ENCODE data around the gene DNM3.

The DNM3 gene

DNA sequence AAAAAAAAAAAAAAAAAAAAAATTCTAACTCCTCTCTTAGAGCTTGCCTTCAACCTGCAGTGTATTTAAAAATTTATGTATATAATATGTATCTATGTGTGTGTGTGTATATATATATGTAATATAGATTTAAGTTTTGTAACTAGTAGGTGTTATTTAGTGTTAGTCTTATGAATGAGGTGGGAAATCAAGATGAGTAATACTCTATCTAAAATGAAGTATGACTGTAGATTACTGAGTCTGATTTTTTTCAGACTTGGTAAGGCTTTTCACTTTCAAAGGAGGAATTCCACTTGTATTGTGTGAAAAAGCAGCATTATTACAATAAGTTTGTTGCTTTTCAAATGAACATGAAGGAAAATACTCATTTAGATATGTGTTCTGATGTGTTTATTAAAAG, 5.4 kb upstream of the DNM3 start:
- no peak for DNase-seq (ENCODE audit: low spot score in 2 of 2)
- Histone ChIP-seq H3K4me1 (peaks cover 5% of the 10 kb centered on the region; the same call in 1 of the 2 replicates), H3K27me3 (ENCODE audit: low read depth) (no peaks in the 10 kb centered on the region), H3K4me3 (no peak overlapping the region), H3K9me3 (no peaks in the 10 kb centered on the region), H3K36me3 (replicated peaks) (no peaks in the 10 kb centered on the region)
- in situ Hi-C loops (cut with MboI; ENCODE audit: low sequenced_read_pairs), result no loop called here

DNA sequence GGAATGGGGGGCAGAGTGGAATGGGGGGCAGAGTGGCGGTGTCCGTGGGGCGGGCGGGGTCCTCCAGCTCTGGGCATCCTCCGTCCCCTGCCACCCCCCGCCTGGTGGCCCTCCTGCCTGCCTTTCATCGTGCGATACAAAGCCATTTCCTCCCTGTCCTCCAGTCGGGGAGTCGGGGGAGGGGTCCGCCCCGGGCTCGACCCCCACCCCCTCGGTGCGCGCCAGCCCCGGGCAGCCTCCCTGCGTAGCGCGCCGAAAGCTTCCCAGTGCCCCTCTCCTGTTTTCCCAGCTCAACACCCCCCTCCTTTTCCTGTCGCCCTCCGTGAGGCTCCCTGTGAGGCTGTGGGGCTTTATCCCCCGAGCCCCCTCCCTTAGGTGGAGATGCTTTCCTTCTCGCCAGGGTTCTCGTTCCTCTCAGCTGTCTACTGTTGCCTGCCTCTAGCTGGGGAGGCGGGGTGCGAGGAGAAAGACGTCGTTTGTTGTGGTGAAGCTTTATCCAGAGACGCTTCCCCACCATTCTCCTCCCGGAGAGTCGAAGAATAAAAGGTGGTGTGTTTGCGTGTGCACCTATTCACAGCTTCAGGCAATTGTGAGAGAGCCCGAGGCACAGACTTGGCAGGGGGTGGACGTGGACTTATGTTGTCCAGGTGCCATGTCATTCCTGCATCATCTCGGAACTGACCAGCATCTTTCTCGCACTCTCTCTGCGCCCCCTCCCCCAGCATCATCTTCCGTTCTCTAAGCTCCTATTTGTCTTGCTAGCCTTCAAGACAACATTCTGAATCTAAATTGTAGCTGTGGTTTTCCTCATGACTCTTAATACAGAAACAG, 848 bp downstream of the DNM3 start:
- peaks cover 2% of the 10 kb centered on the region; the same call in 1 of the 2 replicates for H3K4me1 ChIP-seq
- H3K27me3 ChIP-seq (ENCODE audit: low read depth), result peaks cover 6% of the 10 kb centered on the region
- DNase-seq (ENCODE audit: low spot score in 2 of 2), result peak in 1 of 2 experiments; percentile 35
- no peaks in the 10 kb centered on the region for H3K36me3 ChIP-seq (replicated peaks)
- no peaks in the 10 kb centered on the region for H3K9me3 ChIP-seq
- in situ Hi-C loops (cut with MboI; ENCODE audit: low sequenced_read_pairs), result no loop called here
- H3K4me3 ChIP-seq, result peak overlapping the region; percentile 61

DNA sequence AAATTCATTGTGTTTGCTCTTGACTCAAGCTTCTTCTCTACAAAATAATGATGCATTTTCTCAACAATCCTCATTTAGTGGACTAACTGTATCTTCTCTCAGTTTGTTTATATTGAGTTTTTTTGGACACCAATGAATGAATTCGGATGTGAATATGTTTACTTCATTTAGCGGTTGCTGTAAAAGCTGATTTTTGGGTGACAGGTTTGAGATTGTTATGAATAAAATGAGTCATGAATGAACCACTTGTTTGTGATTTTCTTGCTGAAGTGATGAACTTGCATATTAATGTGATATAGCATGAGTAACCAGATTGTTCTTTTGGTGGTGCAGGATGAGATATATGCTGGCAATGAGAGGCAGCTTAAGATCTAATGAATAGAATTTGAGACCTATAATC, 3.1 kb downstream of the DNM3 start:
- no peak for DNase-seq (ENCODE audit: low spot score in 2 of 2)
- Histone ChIP-seq H3K36me3 (replicated peaks) (no peaks in the 10 kb centered on the region), H3K27me3 (ENCODE audit: low read depth) (peaks cover 6% of the 10 kb centered on the region), H3K4me1 (no peaks in the 10 kb centered on the region; the same call in 1 of the 2 replicates), H3K9me3 (no peaks in the 10 kb centered on the region), H3K4me3 (no peak overlapping the region)
- in situ Hi-C loops (cut with MboI; ENCODE audit: low sequenced_read_pairs), result no loop called here

DNA sequence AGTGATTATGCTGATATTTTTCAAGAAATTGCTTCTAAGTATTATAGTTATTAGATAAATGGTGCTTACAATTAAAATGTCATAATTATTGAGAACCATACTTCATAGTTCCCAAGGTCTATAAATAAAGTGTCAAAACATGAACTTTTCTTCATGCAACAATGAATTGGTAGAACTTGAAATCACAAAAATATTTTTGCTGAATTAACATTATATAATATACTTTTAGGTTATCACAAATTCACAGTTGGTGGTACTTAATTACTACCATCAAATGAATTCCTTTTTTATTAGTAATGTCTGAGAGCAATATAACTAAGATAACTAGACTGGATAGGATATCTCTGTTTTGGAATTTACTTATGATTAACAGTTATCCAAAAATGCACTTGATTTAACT, 4.7 kb downstream of the DNM3 start:
- Histone ChIP-seq H3K36me3 (replicated peaks) (no peaks in the 10 kb centered on the region), H3K9me3 (no peaks in the 10 kb centered on the region), H3K4me1 (no peaks in the 10 kb centered on the region; the same call in 1 of the 2 replicates), H3K27me3 (ENCODE audit: low read depth) (peaks cover 6% of the 10 kb centered on the region), H3K4me3 (no peak overlapping the region)
- DNase-seq (ENCODE audit: low spot score in 2 of 2), result no peak
- in situ Hi-C loops (cut with MboI; ENCODE audit: low sequenced_read_pairs), result no loop called here

DNA sequence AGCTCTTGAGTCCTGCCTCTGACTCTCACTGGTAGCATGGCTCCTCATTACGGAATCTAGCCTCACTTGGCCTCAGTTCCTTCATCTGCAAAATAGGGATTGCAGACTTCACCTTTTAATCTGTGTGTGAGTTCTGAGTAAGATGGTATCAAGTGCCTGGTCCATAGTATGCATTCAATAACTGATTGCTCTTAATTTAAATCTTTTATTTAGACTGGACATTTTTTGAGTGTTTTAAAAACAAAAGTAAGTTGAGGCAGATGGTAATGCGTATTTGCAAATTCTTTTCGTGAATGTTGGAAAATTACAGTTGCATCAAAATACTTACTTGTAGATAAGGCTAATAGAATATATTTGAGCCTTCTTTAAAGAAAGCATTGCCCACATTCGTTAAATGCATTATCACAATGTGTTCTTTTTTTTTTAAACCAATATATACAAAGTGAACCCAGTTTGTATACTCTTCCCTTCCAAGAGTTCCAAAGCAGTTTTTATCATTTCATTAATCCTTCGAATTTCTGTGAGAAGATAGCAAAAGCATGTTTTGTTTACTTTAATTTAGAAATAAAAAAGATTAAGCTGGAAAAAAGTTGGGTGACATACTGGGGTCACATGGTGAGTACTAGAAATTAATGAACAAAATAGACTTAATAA, 8.1 kb downstream of the DNM3 start:
- Histone ChIP-seq H3K27me3 (ENCODE audit: low read depth) (peaks cover under 1% of the 10 kb centered on the region), H3K36me3 (replicated peaks) (no peaks in the 10 kb centered on the region), H3K9me3 (no peaks in the 10 kb centered on the region), H3K4me1 (no peaks in the 10 kb centered on the region), H3K4me3 (no peak overlapping the region)
- in situ Hi-C loops (cut with MboI; ENCODE audit: low sequenced_read_pairs), result no loop called here
- DNase-seq (ENCODE audit: low spot score in 2 of 2), result no peak

DNA sequence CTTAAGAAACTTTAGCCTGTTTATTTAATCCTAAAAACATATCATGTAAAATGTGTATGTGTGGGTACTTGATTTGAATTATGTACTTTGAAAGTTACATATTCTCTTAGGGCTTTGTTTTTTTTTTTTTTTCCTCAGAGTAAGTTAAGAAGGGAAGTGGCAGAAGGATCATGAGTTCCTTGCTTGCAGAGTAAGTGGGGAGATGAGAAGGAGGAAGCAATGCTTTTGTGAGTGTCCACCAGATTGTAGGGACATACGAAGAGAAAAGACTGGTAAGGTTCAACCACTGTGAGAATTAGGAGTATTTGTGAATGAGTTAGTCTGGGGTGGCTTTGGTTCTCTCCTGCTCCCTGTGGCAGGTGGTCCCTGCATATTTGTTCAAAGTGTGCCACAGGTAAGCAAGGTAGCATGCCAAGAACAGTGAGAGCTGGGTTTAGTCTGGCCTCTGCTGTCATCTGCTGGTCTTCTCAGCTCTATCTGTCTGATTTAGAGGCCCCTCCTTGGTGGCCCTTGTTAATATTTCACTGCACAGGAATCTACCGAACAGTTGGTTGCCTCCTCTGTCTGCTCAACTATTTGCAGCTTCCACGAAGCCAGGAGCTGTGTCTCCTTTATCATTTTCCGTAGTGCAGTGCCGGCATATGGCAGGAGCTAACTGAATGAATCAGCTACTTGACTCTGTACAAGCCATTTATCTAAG, 9.5 kb downstream of the DNM3 start:
- Histone ChIP-seq H3K36me3 (replicated peaks) (no peaks in the 10 kb centered on the region), H3K4me1 (no peaks in the 10 kb centered on the region), H3K27me3 (ENCODE audit: low read depth) (no peaks in the 10 kb centered on the region), H3K9me3 (no peaks in the 10 kb centered on the region), H3K4me3 (no peak overlapping the region)
- in situ Hi-C loops (cut with MboI; ENCODE audit: low sequenced_read_pairs), result no loop called here
- DNase-seq (ENCODE audit: low spot score in 2 of 2), result no peak

DNA sequence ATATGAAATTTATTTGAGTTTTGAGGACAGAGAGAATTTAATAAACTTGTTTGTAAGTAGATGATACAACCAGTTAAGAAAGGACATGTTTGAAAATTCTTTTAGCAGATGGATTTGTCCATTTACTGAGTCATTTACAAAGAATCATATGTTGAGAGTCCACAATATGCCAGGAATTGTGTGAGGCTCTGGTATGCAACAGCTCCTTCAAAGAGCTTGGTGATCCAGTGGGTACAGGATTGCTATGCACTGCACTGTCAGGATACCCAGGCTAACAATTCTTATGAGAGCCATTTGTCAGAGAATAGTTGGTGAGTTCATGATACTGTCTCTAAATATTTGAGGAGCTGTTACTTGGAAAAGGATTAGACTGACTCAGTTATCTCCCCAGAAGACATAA, 11.0 kb downstream of the DNM3 start:
- DNase-seq (ENCODE audit: low spot score in 2 of 2), result no peak
- Histone ChIP-seq H3K4me3 (no peak overlapping the region), H3K27me3 (ENCODE audit: low read depth) (no peaks in the 10 kb centered on the region), H3K9me3 (no peaks in the 10 kb centered on the region), H3K36me3 (replicated peaks) (no peaks in the 10 kb centered on the region), H3K4me1 (no peaks in the 10 kb centered on the region)
- in situ Hi-C loops (cut with MboI; ENCODE audit: low sequenced_read_pairs), result no loop called here

DNA sequence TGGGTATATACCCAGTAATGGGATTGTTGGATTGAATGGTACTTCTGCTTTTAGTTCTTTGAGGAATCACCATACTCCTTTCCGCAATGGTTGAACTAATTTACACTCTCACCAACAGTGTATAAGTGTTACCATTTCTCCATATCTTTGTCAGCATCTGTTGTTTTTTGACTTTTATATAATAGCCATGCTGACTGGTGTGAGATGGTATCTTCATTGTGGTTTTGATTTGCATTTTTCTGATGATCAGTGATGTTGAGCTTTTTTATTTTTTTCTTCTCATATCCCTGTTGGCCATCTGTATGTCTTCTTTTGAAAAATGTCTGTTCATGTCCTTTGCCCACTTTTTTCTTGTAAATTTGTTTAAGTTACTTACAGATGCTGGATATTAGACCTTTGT, 14.1 kb downstream of the DNM3 start:
- in situ Hi-C loops (cut with MboI; ENCODE audit: low sequenced_read_pairs), result no loop called here
- H3K27me3 ChIP-seq (ENCODE audit: low read depth), result no peaks in the 10 kb centered on the region
- no peak for DNase-seq (ENCODE audit: low spot score in 2 of 2)
- H3K36me3 ChIP-seq (replicated peaks), result no peaks in the 10 kb centered on the region
- H3K4me3 ChIP-seq, result no peak overlapping the region
- H3K9me3 ChIP-seq, result no peaks in the 10 kb centered on the region
- H3K4me1 ChIP-seq, result no peaks in the 10 kb centered on the region

DNA sequence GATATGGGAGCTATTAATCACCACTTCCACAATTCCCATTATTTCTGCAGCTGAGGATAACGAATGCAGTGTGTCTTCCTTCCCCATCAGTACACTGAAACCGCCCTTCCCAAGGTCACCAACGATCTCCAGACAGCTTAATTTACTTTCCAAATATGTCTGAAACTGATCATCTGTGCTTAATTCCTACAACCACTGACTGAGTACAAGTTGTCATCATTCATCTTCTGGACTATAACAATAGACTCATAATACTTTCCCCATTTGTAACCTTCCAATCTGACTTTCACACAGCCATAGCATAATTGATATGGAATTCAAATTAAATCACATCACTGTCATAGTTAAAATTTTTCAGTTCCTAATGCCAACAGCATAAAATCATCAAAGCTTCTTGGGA, 17.4 kb downstream of the DNM3 start:
- Histone ChIP-seq H3K36me3 (replicated peaks) (no peaks in the 10 kb centered on the region), H3K9me3 (no peaks in the 10 kb centered on the region), H3K27me3 (ENCODE audit: low read depth) (no peaks in the 10 kb centered on the region), H3K4me1 (no peaks in the 10 kb centered on the region), H3K4me3 (no peak overlapping the region)
- in situ Hi-C loops (cut with MboI; ENCODE audit: low sequenced_read_pairs), result no loop called here
- DNase-seq (ENCODE audit: low spot score in 2 of 2), result no peak

DNA sequence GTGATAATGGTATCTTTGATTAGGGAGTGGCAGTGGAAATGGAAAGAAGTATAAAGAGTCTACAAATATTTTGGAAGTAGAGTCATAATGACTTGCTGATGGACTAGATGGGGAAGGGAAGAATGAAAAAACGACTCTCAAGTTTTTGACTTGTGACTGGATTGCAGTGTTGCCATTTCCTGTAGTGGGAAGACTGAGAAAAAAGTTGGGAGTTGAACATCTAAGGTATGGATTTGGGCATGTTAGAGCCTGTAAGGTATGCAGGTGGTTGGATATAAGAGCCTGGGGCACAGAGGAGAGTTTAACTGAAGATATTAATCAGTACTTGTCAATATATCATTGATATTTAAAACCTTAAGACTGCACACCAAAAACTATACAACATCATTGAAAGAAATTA, 19.4 kb downstream of the DNM3 start:
- in situ Hi-C loops (cut with MboI; ENCODE audit: low sequenced_read_pairs), result no loop called here
- H3K27me3 ChIP-seq (ENCODE audit: low read depth), result no peaks in the 10 kb centered on the region
- no peak overlapping the region for H3K4me3 ChIP-seq
- H3K36me3 ChIP-seq (replicated peaks), result no peaks in the 10 kb centered on the region
- no peaks in the 10 kb centered on the region for H3K4me1 ChIP-seq
- H3K9me3 ChIP-seq, result no peaks in the 10 kb centered on the region
- no peak for DNase-seq (ENCODE audit: low spot score in 2 of 2)

DNA sequence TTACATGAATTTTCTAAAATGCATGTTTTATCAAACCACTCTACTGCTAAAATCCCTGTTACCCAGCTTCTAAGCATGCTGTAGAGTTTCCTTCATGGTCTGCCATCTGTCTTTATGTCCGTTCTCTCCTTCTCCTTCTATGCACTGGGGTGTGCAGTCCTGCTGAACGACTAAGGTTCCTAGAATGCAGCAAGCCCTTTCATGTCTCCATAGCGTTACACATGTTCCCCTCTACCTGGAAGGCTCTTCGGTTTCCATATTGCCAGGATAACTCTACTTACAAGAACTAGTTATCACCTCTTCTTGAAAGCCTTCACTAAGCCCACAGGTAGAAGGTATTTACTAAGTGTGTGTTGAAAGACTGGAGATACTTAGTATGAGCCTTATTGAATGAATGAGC, 22.2 kb downstream of the DNM3 start:
- no peaks in the 10 kb centered on the region for H3K36me3 ChIP-seq (replicated peaks)
- no peaks in the 10 kb centered on the region; the same call in 1 of the 2 replicates for H3K27me3 ChIP-seq (ENCODE audit: low read depth)
- in situ Hi-C loops (cut with MboI; ENCODE audit: low sequenced_read_pairs), result no loop called here
- no peak overlapping the region for H3K4me3 ChIP-seq
- DNase-seq (ENCODE audit: low spot score in 2 of 2), result no peak
- H3K9me3 ChIP-seq, result no peaks in the 10 kb centered on the region
- no peaks in the 10 kb centered on the region for H3K4me1 ChIP-seq

DNA sequence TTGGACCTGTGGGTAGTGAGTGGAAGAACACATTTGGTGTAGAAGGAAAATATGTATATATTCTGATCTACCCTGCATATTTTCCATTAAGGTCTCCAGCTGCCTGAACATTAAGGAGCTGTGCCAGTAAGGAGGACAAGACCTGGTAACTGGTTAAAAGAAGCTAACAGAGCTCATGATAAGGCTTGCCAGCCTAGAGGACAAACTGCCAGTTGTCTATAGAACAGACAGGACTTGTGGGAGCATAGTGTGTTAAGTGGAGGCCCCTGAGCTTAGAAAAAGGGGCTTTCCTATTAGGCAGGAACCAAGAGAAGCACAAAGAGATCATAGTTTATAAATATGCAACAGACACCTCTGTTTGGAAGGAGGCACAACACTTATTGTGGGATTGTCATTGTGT, 23.0 kb downstream of the DNM3 start:
- DNase-seq (ENCODE audit: low spot score in 2 of 2), result no peak
- no peaks in the 10 kb centered on the region for H3K9me3 ChIP-seq
- no peak overlapping the region for H3K4me3 ChIP-seq
- in situ Hi-C loops (cut with MboI; ENCODE audit: low sequenced_read_pairs), result no loop called here
- H3K4me1 ChIP-seq, result no peaks in the 10 kb centered on the region
- H3K36me3 ChIP-seq (replicated peaks), result no peaks in the 10 kb centered on the region
- no peaks in the 10 kb centered on the region; the same call in 1 of the 2 replicates for H3K27me3 ChIP-seq (ENCODE audit: low read depth)

DNA sequence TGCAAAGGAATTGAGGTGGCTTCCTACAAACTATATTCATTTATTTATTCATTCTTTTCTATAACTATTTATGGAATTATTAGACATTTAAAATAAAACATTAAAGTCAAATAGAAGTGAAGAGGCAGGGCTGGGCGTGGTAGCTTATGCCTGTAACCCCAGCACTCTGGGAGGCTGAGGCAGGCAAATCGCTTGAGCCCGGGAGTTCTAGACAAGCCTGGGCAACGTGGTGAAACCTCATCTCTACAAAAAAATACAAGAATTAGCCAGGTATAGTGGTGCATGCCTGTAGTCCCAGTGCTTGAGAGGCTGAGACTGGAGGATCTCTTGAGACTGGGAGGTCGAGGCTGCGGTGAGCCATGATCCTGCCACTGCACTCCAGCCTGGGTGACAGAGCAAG, 23.8 kb downstream of the DNM3 start:
- no peak for DNase-seq (ENCODE audit: low spot score in 2 of 2)
- Histone ChIP-seq H3K9me3 (no peaks in the 10 kb centered on the region), H3K36me3 (replicated peaks) (no peaks in the 10 kb centered on the region), H3K27me3 (ENCODE audit: low read depth) (peaks cover 5% of the 10 kb centered on the region), H3K4me1 (no peaks in the 10 kb centered on the region), H3K4me3 (no peak overlapping the region)
- in situ Hi-C loops (cut with MboI; ENCODE audit: low sequenced_read_pairs), result no loop called here

DNA sequence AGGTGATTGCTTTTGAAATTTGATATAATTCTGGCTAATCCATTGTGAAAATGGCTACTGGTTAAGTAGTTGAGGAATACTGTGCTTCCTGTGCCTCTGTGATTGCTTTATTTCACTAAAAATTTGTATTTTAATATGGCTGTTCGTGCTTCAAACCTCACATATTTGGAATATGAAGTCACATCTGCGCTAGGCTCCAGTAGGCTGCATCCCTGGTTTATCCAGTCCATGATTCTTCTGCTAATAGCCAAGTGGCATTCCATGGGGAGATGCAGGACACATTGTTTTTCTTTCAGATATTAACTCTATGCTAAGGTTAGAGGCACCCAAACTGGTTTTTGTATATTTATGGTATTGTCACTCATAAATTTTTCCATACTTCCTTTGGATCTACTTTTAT, 25.9 kb downstream of the DNM3 start:
- no peaks in the 10 kb centered on the region; the same call in 1 of the 2 replicates for H3K4me1 ChIP-seq
- DNase-seq (ENCODE audit: low spot score in 2 of 2), result no peak
- H3K27me3 ChIP-seq (ENCODE audit: low read depth), result peaks cover 8% of the 10 kb centered on the region
- H3K36me3 ChIP-seq (replicated peaks), result no peaks in the 10 kb centered on the region
- H3K4me3 ChIP-seq, result no peak overlapping the region
- in situ Hi-C loops (cut with MboI; ENCODE audit: low sequenced_read_pairs), result no loop called here
- H3K9me3 ChIP-seq, result no peaks in the 10 kb centered on the region

Data from HAP-1 (cell line).